ENCODE data around the gene SLC45A1.
"Not testable (repeated sequence)": the region's sequence is repeated elsewhere in the genome, so short reads cannot be mapped to it uniquely, and the experiment has no call there.

The SLC45A1 gene

DNA sequence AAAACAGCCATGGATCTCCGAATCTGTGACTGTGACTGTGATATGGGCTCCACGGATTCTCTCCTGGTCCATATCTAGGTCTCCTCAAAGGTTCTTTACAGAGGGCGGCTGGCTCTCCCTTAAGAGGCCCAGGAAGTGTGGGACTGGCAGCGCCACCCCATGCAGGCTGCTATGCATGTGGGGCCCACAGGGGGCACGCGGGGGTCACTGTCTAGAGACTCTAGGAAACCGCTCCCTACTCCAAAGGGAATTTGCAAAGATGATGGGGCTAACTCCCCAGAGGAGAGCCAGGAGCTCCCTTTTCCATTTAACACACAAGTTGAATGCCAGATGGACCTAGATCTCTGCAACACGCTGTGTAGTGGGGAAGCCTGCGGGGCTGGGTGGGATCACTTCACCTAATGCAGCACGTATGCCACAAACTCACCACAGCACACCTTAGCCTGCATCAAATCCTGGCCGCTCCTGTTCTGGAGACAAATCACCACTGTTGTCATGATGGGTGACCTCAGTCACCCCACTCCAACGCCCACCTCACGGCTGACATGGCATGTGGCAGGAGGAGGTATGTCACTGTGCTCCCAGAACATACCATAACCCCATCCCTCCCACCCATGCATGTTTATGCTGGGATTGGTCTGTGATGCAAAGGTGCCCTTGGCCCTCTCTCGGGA lies 61.7 kb downstream of the SLC45A1 start:
- TF ChIP-seq, protein P1, sequence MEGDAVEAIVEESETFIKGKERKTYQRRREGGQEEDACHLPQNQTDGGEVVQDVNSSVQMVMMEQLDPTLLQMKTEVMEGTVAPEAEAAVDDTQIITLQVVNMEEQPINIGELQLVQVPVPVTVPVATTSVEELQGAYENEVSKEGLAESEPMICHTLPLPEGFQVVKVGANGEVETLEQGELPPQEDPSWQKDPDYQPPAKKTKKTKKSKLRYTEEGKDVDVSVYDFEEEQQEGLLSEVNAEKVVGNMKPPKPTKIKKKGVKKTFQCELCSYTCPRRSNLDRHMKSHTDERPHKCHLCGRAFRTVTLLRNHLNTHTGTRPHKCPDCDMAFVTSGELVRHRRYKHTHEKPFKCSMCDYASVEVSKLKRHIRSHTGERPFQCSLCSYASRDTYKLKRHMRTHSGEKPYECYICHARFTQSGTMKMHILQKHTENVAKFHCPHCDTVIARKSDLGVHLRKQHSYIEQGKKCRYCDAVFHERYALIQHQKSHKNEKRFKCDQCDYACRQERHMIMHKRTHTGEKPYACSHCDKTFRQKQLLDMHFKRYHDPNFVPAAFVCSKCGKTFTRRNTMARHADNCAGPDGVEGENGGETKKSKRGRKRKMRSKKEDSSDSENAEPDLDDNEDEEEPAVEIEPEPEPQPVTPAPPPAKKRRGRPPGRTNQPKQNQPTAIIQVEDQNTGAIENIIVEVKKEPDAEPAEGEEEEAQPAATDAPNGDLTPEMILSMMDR (IDR thresholded peaks at IDR 0.05; ENCODE audit: extremely low read depth, missing control alignments) = no peak
- no peak for DNase-seq (ENCODE audit: low spot score)

DNA sequence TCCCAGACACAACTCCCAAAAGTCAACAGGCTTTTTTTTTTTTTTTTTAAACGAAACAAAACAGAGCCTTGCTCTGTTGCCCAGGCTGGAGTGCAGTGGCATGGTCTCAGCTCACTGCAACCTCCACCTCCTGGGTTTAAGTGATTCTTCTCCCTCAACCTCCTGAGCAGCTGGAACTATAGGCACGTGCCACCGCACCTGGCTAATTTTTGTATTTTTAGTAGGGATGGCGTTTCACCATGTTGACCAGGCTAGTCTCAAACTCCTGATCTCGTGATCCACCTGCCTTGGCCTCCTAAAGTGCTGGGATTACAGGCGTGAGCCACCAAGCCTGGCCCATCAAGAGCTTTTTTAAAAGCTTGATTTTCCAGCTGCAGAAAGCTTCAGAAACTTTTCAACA lies 62.4 kb downstream of the SLC45A1 start:
- not testable (repeated sequence) for DNase-seq (ENCODE audit: low spot score)

DNA sequence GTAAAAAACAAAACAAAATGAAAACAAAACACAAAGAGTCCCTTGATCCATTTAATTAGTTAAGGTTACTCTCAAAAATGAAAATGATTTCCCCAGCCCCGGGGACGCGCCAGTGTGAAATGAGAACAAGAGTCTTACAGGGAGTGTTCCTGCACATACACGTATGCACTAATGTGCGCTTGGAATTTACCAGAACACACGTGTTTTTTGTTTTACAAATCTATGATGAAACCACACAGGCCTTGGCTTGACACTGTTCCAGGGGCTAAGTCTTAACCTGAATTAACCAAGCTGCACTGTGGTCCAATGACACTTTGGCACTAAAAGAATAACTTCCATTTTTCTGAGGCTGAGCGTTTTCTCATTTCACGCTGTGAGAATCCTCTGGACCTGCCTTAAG lies 63.7 kb downstream of the SLC45A1 start:
- no peak for DNase-seq (ENCODE audit: low spot score)
- TF ChIP-seq, protein P1 (IDR thresholded peaks at IDR 0.05; ENCODE audit: extremely low read depth, missing control alignments) = no peak

DNA sequence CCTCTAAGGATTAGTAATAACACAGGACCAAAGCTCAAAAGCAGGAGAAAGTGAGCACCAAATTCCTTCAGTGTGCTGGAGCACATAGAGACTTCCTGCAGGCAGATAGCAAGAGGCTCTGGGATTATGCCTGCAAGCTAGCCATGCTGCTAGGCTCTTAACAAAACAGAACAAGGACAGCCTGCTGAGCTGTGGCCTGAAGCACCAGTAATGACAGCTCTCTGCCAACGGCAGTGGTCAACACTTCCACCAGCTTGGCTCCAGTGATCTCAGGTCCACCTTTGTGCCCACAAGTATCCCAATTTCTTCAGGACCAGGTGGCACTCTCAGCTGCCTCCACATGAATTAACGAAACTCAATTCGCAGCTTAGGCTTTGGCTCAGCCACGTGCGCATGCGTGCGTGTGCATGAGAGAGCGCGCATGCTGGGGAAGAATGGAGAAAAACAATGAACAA lies 64.2 kb downstream of the SLC45A1 start:
- no peak for DNase-seq (ENCODE audit: low spot score)
- TF ChIP-seq, protein P1 (IDR thresholded peaks at IDR 0.05; ENCODE audit: extremely low read depth, missing control alignments) = no peak

DNA sequence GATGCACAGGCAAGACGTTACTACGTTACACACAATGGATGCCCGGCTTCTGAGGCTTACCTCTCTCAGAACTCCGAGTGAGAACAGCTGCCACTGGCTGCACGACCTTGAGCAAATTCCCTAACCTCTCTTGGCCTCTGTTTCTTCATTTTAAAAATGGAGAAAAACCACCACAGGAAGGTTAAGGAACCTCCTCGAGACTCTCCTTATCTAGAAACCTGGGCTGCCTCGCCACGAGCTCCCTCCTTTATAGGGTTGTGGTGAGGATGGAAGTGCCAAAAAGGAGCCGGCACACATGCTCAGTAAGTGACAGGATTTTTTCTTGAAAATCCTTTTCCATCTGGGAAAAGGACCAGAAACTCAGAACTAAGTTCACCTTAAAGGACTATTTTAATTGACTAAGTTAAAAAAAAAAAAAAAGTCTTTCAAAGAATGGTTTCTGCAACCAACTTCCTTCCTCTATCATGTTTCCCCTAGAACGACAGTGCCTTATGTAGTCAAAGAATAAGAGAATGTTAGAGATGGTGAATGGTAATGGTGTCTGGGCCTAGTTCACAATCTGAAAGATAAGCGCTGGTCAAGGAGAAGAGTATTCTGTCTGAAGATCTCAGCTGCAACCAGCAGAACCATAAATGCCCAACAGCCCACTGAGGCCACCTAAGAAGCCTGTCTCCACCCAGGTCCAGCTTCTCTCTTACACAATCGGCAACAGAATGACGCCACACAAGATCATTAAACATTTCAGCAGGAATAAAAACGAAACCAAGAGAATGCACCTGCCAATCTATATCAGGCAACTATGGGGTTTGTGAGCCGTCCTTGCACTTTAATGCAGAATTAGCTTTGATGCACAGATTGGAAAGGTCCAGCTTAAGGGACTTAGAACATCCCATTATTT lies 64.9 kb downstream of the SLC45A1 start:
- TF ChIP-seq, protein P1 (IDR thresholded peaks at IDR 0.05; ENCODE audit: extremely low read depth, missing control alignments) = no peak
- no peak for DNase-seq (ENCODE audit: low spot score)

DNA sequence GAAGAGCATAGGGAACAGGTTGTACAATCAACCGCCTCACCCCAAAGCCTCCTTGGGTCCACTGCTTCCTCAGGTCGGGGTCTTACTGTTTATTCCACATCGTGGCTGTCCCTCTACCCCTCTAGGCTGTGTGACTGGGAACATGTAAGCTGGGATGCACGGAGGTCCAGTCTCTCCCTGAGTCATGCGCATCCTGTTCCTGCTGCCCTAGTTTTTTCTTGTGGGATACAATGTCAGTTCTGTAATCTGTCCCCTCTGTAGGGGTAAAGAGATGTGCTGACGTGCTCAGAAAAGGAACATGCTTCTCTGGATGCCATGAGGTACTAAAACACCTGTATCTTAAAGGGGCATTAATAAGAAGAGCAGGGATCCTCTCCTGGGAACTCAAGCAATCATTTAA lies 66.2 kb downstream of the SLC45A1 start:
- TF ChIP-seq, protein P1 (IDR thresholded peaks at IDR 0.05; ENCODE audit: extremely low read depth, missing control alignments) = no peak
- no peak for DNase-seq (ENCODE audit: low spot score)

DNA sequence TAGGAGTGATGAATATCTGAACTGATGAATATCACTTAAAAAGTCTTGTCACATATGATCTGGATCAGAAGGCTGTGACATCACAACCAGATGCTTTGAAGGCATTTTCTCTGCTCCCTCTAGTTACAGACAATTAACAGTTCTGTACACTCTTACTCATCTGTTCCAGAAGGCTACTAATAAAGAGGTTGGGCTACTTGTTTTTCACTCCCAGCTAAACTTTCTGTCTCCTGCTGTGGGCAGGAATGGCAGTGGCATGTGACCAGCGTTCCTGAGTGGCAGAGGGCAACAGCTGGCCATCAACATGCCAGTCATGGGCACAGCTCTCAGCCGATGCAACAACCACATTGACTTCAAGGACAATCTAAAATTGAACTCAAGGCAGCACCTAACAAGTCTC lies 66.7 kb downstream of the SLC45A1 start:
- DNase-seq (ENCODE audit: low spot score) = no peak
- TF ChIP-seq, protein P1 (IDR thresholded peaks at IDR 0.05; ENCODE audit: extremely low read depth, missing control alignments) = no peak
